Left renal pelvis (tissue), 4 donors: ENCODE measurements around the gene DMTF1. TPM values are rescaled to one million over a fixed set of nuclear protein-coding genes. Genes with fewer than 3 reads are reported as not detected.

ENCODE experiments used
- DNase-seq, 4 donors: peaks; one replicate each; pipeline ENCODE4 v3.0.0-alpha.2; 2013; ENCODE audit warnings: low read depth in 4 of 4, low spot score in 3 of 4
- polyA plus RNA-seq, 4 donors: library from polyadenylated mRNA; unstranded; fragments of 120-200 nt; gene quantifications; one replicate each; pipeline ENCODE4 v1.2.1, GENCODE V29; 2013; ENCODE audit not compliant: insufficient read length in 4 of 4

The DMTF1 gene
- polyA plus RNA-seq, 4 donors: 138 to 236 (median 167) TPM

DNA sequence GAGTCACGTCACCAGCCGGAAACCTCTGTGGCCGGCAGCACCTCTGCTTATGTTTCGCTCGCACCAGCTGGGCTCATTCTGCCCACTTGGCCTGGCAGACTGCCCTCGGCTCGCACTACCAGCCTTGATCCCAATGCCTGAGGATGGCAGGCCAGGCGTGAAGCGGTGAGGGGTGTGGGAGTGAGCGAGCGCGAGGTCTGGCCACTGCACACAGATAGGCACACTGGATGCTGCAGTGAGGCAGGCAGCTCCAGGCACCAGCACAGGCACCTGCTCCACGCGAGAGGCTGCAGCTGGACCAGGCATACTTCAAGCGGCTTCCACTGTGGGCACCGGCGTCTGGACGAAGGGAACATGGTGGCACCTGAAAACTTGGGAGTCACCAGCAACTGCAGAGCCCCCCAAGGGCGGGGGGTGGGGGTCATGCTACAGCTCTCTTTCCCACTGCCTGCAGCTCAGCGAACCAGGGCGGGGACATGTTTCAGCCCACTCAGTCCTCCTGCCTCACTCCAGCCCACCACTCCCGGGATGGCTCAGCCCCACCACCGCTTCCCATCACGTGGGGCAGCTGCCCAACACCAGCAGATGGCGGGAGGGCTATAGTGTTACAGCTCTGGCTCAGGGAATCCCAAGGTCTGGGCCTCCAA is 5.4 kb upstream of the DMTF1 start:
- DNase-seq: no peak

- DNase-seq: no peak
Measured at GRCh38 chr7:87147500-87147899, 4.8 kb upstream of the DMTF1 start.

DNA sequence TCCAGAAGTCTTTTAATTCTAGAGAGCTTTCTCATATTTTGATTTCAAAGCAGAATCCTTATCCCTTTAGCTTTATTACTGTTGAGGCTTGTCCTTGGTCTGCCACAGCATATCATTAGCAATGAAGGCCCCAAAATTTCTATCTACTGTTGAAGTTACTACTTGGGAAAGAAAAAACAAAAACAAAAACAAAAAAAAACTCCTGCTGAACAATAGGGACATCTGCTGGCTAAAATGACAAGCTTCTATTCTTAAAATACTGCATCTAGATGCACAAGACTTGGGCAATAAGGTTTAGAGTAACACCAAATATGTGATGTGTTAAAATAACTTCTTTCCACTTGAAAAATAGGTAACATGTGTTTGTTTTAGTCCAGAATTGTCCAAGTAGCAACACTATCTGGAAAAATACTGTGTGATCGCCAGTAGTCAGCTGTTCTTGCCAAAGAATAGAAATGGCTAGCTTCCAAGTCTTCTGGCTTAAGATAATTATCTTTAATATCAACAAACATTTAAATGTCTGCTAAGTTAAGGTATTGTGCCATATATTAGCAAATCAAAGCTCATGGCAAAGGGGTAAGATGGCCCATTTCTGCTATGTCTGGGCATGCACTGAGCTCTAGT is 3.8 kb upstream of the DMTF1 start:
- no peak for DNase-seq

DNA sequence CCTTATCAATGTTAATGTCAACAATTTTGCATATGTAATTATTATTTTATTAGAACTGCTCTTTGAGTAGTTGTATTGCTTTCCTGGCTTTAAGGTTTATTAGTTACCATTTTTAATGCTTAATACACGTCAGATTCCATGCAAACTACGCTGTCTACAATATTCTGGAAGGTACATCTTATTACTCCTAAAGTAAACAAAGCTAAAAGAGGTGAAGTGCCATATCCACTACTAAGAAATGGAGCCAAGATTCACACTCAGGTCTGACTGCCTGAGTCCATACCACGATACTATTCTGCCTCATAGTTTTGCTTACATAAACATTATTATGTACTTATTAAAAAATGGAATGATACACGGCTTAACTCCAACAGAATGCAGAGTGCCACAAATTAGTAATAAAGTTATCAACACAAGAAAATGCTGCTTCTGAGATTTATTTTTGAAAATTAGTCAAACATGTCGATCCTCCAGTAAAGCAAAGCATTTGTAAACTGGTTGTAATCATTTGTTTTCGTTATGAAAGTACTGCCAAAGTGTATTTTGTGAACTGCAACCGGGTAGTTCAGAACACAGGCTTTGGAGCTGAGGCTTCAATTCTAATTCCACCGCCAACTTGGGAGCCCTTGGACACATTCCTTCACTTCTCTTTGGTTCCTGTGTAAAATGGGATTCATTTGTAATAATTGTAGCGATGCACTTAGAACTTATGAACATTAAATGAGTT is 1.1 kb upstream of the DMTF1 start:
- DNase-seq: no peak

- no peak for DNase-seq
Measured at GRCh38 chr7:87151729-87152111, 533 bp upstream of the DMTF1 start.

DNA sequence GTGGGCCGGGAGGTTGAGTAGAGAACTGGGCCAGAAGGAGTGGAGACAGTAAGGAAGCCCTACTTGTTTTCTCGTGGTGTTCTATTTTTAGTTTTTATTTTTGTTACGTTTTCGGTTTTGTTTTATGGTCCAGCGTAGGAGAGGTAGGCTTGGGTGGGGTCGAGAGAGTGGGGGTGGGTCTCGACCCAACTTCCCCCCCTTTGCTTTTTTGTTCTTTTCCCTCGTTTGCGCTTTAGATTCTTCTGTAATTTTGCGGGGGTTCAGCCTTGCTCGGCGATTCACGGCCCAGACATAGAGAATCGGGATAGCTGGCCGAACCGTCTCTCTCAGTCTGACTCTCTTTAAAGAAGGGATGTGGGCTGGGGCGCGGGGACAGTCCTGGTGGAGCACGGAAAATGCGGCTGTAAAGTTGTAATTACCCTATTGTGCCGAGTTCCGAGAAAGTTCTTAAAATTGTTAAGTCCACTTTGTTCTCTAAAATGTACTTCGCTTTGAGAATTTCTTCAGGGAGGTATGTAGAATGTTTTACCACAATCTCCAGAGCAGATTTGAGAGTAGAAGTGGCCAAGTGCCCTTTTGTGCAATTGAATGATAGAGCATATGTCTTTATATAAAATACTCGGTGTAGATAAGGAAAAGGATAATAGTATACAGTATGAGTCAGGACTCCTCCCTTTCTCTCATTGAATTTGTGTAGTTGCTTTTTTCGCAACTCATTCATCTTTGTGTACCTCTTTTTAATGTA is 816 bp downstream of the DMTF1 start:
- peak in 1 of 4 donors; percentile 44 for DNase-seq

DNA sequence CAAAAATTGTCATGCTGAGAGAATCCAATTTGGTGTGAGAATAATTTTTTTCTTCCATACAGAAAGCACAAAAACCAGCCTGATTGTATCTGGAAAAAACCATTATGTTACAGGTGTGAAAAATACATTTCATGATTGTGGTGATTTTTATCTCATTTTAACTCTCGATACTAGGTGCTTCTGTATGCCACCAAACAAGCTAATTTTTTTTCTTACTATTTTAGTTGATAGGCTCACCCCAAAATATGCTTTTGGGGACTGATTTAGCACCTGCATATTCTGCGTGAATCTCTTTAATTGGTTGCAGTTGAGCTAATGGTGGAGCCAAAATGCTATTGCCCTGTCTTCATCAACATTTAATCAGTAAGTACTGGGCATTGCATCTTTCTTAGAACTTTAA is 1.9 kb downstream of the DMTF1 start:
- DNase-seq: no peak

- DNase-seq: no peak
Measured at GRCh38 chr7:87154569-87154968, 2.3 kb downstream of the DMTF1 start.

DNA sequence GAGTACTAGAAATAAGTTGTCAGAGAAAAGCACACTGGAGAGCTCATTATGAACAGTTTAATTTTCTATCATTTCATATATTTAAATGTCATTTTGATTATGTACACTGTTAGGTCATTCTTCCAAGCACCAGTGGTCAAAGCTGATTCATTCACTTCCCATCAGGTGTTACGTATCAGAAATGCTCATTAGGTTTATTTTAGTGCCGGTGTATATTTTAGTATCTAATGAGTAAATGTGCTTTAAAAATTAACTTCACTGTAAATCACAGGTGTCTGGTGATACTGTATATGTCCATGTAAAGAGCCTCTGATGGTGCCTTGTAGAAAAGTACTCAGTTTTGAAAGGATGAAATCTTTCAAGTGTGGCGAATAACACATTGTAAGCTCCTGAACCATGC is 3.5 kb downstream of the DMTF1 start:
- DNase-seq: no peak

- DNase-seq: no peak
Measured at GRCh38 chr7:87156709-87157108, 4.5 kb downstream of the DMTF1 start.

GRCh38 chr7:87159538-87159937 is 7.3 kb downstream of the DMTF1 start:
- no peak for DNase-seq

DNA sequence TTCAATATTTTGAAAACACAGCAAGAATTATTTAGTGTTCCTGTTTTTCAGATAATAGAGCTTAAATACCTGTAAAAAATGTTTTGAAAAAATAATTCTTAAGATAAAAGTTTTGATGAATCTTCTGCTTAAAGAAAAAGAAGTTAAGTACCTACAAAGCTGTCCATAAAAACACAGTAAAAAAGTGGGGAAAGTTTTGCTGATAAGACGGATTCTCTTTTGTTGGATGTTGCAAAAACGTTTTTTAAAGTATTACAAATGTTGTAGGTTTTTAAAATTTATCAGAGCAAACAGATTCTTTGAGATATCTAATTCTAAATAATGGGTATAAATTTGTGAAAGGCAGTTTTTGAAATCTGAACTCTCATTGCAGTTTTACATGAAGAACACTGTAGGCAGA is 12.2 kb downstream of the DMTF1 start:
- DNase-seq: no peak

GRCh38 chr7:87170828-87171227 is 18.6 kb downstream of the DMTF1 start:
- no peak for DNase-seq

DNA sequence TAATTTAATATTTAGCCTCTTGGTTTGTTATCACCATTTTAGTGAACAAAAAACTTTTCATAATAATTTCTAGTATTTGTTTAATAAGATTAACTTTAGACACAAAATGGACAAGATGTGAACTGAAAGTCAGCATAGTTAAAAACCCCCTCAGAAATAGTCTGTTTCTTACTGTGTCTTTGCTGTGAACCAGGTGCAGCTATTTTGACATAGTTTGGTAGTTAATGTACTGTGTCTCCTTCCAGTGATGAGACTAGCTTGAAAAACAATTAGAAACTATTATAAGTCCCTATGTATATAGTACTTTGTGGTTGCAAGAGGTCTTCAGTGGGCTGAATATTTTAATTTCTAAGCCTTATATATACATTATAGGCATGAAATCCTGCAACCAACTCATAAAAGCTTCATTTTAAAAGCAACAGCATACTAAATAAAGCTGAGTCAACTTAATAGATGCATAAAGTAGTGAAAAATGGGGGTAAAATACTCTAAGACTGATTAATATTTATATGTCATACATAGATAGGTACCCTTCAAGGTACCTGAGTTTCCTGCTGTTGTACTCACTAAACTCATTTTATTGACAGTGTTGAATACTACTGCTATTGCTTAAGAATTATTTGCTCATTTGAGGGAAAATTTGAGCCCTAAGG is 19.2 kb downstream of the DMTF1 start:
- no peak for DNase-seq

DNA sequence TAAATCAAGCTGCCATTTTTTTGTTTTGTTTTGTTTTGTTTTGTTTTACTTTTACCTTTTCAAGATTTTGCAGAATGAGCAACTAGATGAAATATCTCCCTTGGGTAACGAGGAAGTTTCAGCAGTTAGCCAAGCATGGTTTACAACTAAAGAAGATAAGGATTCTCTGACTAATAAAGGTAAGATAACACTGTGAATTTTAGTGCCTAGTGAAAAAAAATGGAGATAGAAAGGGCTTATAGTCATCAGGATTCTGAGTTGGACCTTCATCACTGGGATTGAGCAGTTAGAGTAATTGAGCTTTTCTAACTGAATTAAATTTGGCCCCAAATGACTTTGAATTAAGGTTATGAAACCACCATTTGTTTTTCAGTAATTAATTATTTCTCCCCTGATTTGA is 21.2 kb downstream of the DMTF1 start:
- DNase-seq: no peak

DNA sequence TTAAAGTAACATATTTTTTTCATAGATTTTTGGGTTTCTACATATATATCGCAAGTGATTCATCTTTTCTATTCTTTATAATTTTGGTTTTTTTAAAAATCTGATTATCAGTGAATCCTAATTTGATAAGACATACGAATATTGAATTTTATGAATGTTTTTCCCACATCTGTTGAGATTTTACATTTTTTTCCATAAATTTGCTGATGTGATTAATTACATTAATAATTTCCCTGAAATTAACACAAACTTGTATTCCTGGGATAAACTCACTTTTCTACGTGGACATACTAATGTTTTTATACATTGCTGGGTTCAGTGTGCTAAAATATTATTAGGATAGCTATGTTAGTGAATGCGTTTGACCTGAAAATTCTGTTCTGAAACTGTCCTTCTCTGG is 26.1 kb downstream of the DMTF1 start:
- DNase-seq: no peak

GRCh38 chr7:87179180-87179579 is 26.9 kb downstream of the DMTF1 start:
- DNase-seq: no peak

- no peak for DNase-seq
Measured at GRCh38 chr7:87187120-87187519, 34.9 kb downstream of the DMTF1 start.

DNA sequence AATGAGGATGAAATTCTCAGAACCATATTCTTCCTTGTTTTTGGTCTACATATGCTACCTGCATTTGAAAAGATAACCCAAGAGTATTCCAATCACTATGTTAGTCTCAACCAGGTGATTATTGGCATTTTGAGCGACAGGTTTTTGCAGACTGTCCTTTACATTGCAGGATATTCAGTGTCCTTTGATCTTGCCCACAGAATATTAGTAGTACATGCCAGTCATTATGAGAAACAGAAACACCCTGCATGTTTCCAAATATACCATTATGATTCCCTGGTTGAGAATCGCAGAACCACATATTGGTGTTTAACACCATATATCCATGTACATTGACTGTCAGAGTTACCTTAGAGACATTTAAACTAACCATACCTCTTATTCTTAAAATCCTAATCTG is 36.7 kb downstream of the DMTF1 start:
- DNase-seq: no peak

- no peak for DNase-seq
Measured at GRCh38 chr7:87190783-87191182, 38.5 kb downstream of the DMTF1 start.
